HEK293T (cell line): ENCODE data around the gene HAP1.
"Not testable (repeated sequence)": the region's sequence is repeated elsewhere in the genome, so short reads cannot be mapped to it uniquely, and the experiment has no call there.

Experiments used
- CTCF ChIA-PET: fragments of 350-600 bp; formaldehyde crosslinking; extraction: SDS; loops from one replicate; lab custom pipeline; 2021; ENCODE audit warnings: antibody characterized with exemption, inconsistent platforms; lab: Yijun Ruan, JAX
- POLR2A ChIA-PET: fragments of 350-600 bp; formaldehyde crosslinking; extraction: SDS; loops from one replicate; lab custom pipeline; 2020; ENCODE audit warnings: antibody characterized with exemption, inconsistent platforms; lab: Yijun Ruan, JAX
- DNase-seq: peaks from one replicate; pipeline ENCODE4 v3.0.0; 2012; ENCODE audit warnings: mixed read lengths; ENCODE audit errors: extremely low spot score
- ARNT ChIP-seq: fragments of 450-650 bp; IDR thresholded peaks from 2 replicates; pipeline ENCODE4 v1.6.1; 2017; ENCODE audit warnings: mild to moderate bottlenecking
- BHLHE40 ChIP-seq: fragments of 450-650 bp; IDR thresholded peaks from 2 replicates; pipeline ENCODE4 v1.6.1; 2016; ENCODE audit warnings: mild to moderate bottlenecking, moderate library complexity, borderline replicate concordance
- CTBP1 ChIP-seq: fragments of 450-650 bp; IDR thresholded peaks from 2 replicates; pipeline ENCODE4 v1.6.1; 2016; ENCODE audit warnings: borderline replicate concordance
- ELF4 ChIP-seq: fragments of 450-650 bp; IDR thresholded peaks from 2 replicates; pipeline ENCODE4 v1.6.1; 2017; ENCODE audit warnings: antibody characterized with exemption
- FOXA1 ChIP-seq: fragments of 450-650 bp; IDR thresholded peaks from 2 replicates; pipeline ENCODE4 v1.6.1; 2016; ENCODE audit warnings: mild to moderate bottlenecking
- FOXK2 ChIP-seq: fragments of 450-650 bp; IDR thresholded peaks from 2 replicates; pipeline ENCODE4 v1.6.1; 2016; ENCODE audit warnings: mild to moderate bottlenecking
- FOXM1 ChIP-seq: fragments of 450-650 bp; IDR thresholded peaks from 2 replicates; pipeline ENCODE4 v1.6.1; 2017; ENCODE audit warnings: mild to moderate bottlenecking, borderline replicate concordance
- HDGF ChIP-seq: fragments of 450-650 bp; IDR thresholded peaks from 2 replicates; pipeline ENCODE4 v1.6.1; 2017; ENCODE audit warnings: antibody characterized with exemption, borderline replicate concordance
- L3MBTL2 ChIP-seq: fragments of 450-650 bp; conservative IDR thresholded peaks from 2 replicates; pipeline ENCODE4 v1.6.1; 2016; ENCODE audit warnings: mild to moderate bottlenecking
- LEF1 ChIP-seq: fragments of 450-650 bp; IDR thresholded peaks from 2 replicates; pipeline ENCODE4 v1.6.1; 2017; ENCODE audit warnings: mild to moderate bottlenecking, borderline replicate concordance
- NFRKB ChIP-seq: fragments of 450-650 bp; IDR thresholded peaks from 2 replicates; pipeline ENCODE4 v1.6.1; 2016; ENCODE audit warnings: mild to moderate bottlenecking, moderate library complexity
- PKNOX1 ChIP-seq: fragments of 450-650 bp; IDR thresholded peaks from 2 replicates; pipeline ENCODE4 v1.6.1; 2016
- SP1 ChIP-seq: fragments of 450-650 bp; IDR thresholded peaks from 2 replicates; pipeline ENCODE4 v1.6.1; 2017
- SUZ12 ChIP-seq: fragments of 450-650 bp; IDR thresholded peaks from 2 replicates; pipeline ENCODE4 v1.6.1; 2016; ENCODE audit warnings: mild to moderate bottlenecking
- TARDBP ChIP-seq: fragments of 450-650 bp; IDR thresholded peaks from 2 replicates; pipeline ENCODE4 v1.6.1; 2016
- ZNF384 ChIP-seq: fragments of 450-650 bp; IDR thresholded peaks from 2 replicates; pipeline ENCODE4 v1.6.1; 2016

HAP1 gene

GRCh38 chr17:41777574-41778188 lies 43.2 kb upstream of the HAP1 start:
- POLR2A ChIA-PET: interaction anchor here (1.5 to 5.8 kb wide), 5 partner anchors 8 to 89 kb away, joined by 6 to 44 read pairs (median 11); partner anchors contain the start of genes EIF1, FKBP10, JUP and P3H4
- peak; percentile 42 for DNase-seq
- CTCF ChIA-PET: interaction anchor here (1.2 to 3.2 kb wide), 4 partner anchors 8 to 34 kb away, joined by 3 to 31 read pairs (median 7); partner anchors contain the start of genes JUP and P3H4
- TF ChIP-seq SP1 (no peak), ELF4 (no peak), FOXM1 (no peak), SUZ12 (no peak), NFRKB (no peak), ARNT (no peak), LEF1 (no peak)

GRCh38 chr17:41777157-41777573 lies 42.7 kb upstream of the HAP1 start:
- ChIA-PET CTCF (interaction anchor here (1.2 to 3.2 kb wide), 4 partner anchors 9 to 35 kb away, joined by 3 to 31 read pairs (median 7); partner anchors contain the start of genes JUP and P3H4), POLR2A (interaction anchor here (1.5 to 5.8 kb wide), 5 partner anchors 8 to 88 kb away, joined by 6 to 44 read pairs (median 11); partner anchors contain the start of genes EIF1, FKBP10, JUP and P3H4)
- no peak for DNase-seq
- no peak for TF ChIP-seq TARDBP

DNA sequence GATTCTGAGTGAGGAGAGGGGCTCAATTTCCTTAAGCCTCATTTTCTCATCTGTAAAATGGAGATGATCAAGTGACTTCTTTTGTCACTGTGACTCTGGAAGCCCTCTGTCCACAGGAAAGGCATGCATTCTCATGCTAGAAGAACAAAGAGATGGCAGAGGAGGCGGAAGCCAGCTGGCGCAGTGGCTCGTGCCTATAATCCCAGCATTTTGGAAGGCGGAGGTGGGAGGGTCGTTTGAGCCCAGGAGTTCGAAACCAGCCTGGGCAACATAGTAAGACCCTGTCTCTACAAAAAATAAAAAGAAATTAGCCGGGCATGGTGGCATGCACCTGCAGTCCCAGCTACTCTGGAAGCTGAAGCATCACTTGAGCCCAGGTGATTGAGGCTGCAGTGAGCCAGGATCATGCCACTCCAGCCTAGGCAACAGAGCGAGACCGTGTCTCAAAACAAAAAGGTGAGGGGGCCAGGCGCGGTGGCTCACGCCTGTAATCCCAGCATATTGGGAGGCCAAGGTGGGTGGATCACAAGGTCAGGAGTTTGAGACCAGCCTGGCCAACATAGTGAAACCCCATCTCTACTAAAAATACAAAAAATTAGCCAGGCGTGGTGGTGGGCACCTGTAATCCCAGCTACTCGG lies 41.9 kb upstream of the HAP1 start:
- ChIA-PET CTCF (interaction anchor here (1.2 to 3.2 kb wide), 2 partner anchors 10 to 28 kb away, joined by 3 to 31 read pairs; partner anchors contain the start of gene JUP), POLR2A (interaction anchor here (2.8 to 5.8 kb wide), 2 partner anchors 9 to 87 kb away, joined by 14 to 44 read pairs; partner anchors contain the start of genes EIF1 and JUP)
- DNase-seq: not testable (repeated sequence)

DNA sequence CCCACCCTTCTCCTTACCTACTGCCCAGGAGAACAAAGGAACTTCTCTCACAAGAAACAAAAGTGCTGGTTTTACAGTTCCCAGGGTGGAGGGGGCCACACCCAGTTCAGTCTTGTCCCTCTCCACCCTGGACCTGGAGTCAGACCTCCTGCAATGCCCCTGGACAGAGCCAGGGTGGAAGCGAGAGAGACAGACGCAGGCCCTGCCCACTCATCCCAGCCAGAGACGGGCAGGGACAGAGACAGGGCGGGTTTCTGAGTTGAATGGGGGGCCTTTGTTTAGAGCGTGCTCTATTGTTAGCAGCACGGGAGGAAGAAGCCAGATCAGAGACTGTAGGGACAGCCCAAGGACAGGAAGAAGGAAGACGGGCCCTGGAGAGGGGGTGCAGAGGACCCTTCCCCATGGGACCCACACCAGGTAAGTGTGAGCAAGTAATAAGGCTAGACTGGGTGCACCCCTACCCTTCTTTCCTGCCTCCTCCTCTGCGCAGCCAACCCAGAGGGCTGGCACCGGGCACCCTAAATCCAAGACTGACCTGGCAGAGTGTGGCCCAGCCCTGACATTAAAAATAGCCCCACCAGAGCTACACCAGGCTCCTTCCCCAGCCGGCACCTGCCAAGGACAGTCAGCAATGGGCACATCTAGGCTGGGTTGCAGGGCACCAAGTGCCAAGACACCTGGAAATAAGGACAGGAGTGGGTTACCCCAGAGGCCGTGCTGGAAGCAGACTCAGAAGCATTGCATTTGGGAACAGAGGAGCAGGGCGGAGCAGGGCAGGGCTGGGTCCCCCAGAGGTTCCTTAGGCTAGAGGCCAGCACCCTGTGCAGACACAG lies 41.2 kb upstream of the HAP1 start:
- TF ChIP-seq SP1 (no peak), FOXM1 (no peak), SUZ12 (no peak), CTBP1 (no peak), FOXK2 (no peak), HDGF (no peak), PKNOX1 (no peak), TARDBP (no peak), ZNF384 (no peak), BHLHE40 (no peak), LEF1 (no peak)
- ChIA-PET POLR2A (interaction anchor here (2.9 to 5.8 kb wide), 2 partner anchors 10 to 87 kb away, joined by 19 to 44 read pairs; partner anchors contain the start of genes EIF1 and JUP), CTCF (interaction anchor here (2.7 to 3.2 kb wide), 2 partner anchors 10 kb away, joined by 27 to 31 read pairs; partner anchors contain the start of gene JUP)
- DNase-seq: no peak

DNA sequence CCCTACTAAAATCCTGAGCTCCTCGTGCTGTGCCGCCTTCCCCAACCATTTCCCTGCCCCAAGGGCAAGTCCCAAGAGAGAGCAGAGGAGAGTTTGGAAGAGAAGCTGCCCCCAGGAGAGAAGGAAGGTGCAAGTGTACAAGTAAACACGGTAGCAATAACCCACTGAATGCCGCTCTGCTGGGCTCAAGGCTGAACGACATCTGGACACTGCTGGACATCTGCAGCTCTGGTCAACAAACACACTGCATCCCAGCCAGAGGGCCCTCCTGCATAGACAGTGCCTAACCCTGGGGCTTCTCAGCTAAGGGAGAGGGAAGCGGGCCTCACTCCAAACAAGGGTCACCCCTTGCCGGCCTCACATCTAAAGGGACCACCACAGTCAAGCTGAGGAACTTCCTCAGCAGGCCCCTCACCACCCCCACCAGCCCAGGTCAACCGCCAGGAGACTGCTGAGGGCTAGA lies 39.3 kb upstream of the HAP1 start:
- no peak for TF ChIP-seq HDGF
- no peak for TF ChIP-seq FOXK2
- TF ChIP-seq TARDBP: no peak
- TF ChIP-seq ELF4: no peak
- no peak for TF ChIP-seq FOXM1
- no peak for TF ChIP-seq ARNT
- CTCF ChIA-PET: interaction anchor here (2.7 kb wide), 1 partner anchor 12 kb away, joined by 27 read pairs; the partner anchor contains the start of gene JUP
- no peak for DNase-seq
- POLR2A ChIA-PET: interaction anchor here (1.3 to 5.8 kb wide), 4 partner anchors 11 to 85 kb away, joined by 3 to 44 read pairs (median 11); partner anchors contain the start of genes EIF1 and JUP

GRCh38 chr17:41773190-41773588 lies 38.7 kb upstream of the HAP1 start:
- no peak for TF ChIP-seq TARDBP
- no peak for TF ChIP-seq FOXM1
- no peak for TF ChIP-seq BHLHE40
- no peak for TF ChIP-seq FOXA1
- TF ChIP-seq L3MBTL2: no peak
- no peak for TF ChIP-seq ZNF384
- TF ChIP-seq ARNT: no peak
- no peak for TF ChIP-seq NFRKB
- TF ChIP-seq ELF4: no peak
- TF ChIP-seq SP1: no peak
- no peak for TF ChIP-seq FOXK2
- TF ChIP-seq LEF1: no peak
- no peak for TF ChIP-seq SUZ12
- TF ChIP-seq PKNOX1: no peak
- TF ChIP-seq HDGF: no peak
- TF ChIP-seq CTBP1: no peak
- CTCF ChIA-PET: interaction anchor here (2.7 kb wide), 1 partner anchor 13 kb away, joined by 27 read pairs; the partner anchor contains the start of gene JUP
- DNase-seq: peak; percentile 47
- POLR2A ChIA-PET: interaction anchor here (1.3 to 5.8 kb wide), 4 partner anchors 12 to 85 kb away, joined by 3 to 44 read pairs (median 11); partner anchors contain the start of genes EIF1 and JUP
